Caco-2 (cell line): ENCODE measurements around the gene WDR91. TPM values are rescaled to one million over a fixed set of nuclear protein-coding genes. Genes with fewer than 3 reads are reported as not detected.

Source experiments
- BruUV-seq: library from RNA; stranded (reverse); fragments of 400-500 nt; replicated peaks from 2 replicates; lab custom pipeline; 2021; lab: Mats Ljungman, UMichigan
- CTCF ChIA-PET: fragments of 300-600 bp; sonication (Branson Sonifier 250); formaldehyde crosslinking; loops from one replicate; lab custom pipeline; 2022; ENCODE audit warnings: antibody characterized with exemption; lab: Charles Lee
- POLR2A ChIA-PET: fragments of 300-600 bp; sonication (Branson Sonifier 250); formaldehyde crosslinking; loops from one replicate; lab custom pipeline; 2022; ENCODE audit warnings: antibody characterized with exemption; lab: Charles Lee
- DNase-seq, 2 experiments: peaks; one replicate each; pipeline versions ENCODE4 v3.0.0 to v3.0.0-alpha.2; 2020 to 2022
- H3K27me3 ChIP-seq: replicated peaks from 2 replicates; pipeline ENCODE4 v1.6.0; 2011; ENCODE audit warnings: low read length; ENCODE audit not compliant: control insufficient read depth, insufficient read depth
- H3K36me3 ChIP-seq: 2 replicates; pipeline ENCODE4 v1.5.1; 2011; ENCODE audit warnings: low read length; ENCODE audit not compliant: control insufficient read depth, insufficient read depth
- H3K4me1 ChIP-seq: fragments of 250-450 bp; sonication (Bioruptor Pico); 2 replicates; pipeline ENCODE4 v1.5.1; 2020; ENCODE audit warnings: mild to moderate bottlenecking
- H3K4me3 ChIP-seq: 2 replicates; pipeline ENCODE4 v1.5.1; 2011; ENCODE audit warnings: low read depth, mild to moderate bottlenecking, control low read depth, low read length
- H3K9me3 ChIP-seq: fragments of 250-450 bp; sonication (Bioruptor Pico); 2 replicates; pipeline ENCODE4 v1.5.1; 2020; ENCODE audit warnings: mild to moderate bottlenecking, moderate library complexity
- H3K27ac Mint-ChIP-seq: one replicate; pipeline ENCODE4 v1.8.0; 2022; ENCODE audit warnings: mixed read lengths; ENCODE audit not compliant: unreplicated experiment
- H3K27me3 Mint-ChIP-seq: one replicate; pipeline ENCODE4 v1.8.0; 2022; ENCODE audit warnings: mixed read lengths; ENCODE audit not compliant: insufficient read depth, unreplicated experiment
- H3K36me3 Mint-ChIP-seq: one replicate; pipeline ENCODE4 v1.8.0; 2022; ENCODE audit warnings: mild to moderate bottlenecking, mixed read lengths; ENCODE audit not compliant: insufficient read depth, unreplicated experiment
- H3K4me1 Mint-ChIP-seq: one replicate; pipeline ENCODE4 v1.8.0; 2022; ENCODE audit warnings: low read depth, mixed read lengths; ENCODE audit not compliant: unreplicated experiment
- H3K4me3 Mint-ChIP-seq: one replicate; pipeline ENCODE4 v1.8.0; 2022; ENCODE audit warnings: mild to moderate bottlenecking, moderate library complexity, mixed read lengths; ENCODE audit not compliant: unreplicated experiment
- H3K9me3 Mint-ChIP-seq: one replicate; pipeline ENCODE4 v1.8.0; 2022; ENCODE audit warnings: mixed read lengths; ENCODE audit not compliant: unreplicated experiment
- CTCF ChIP-seq, 2 experiments: fragments of 200-600 bp in 1 of 2; IDR thresholded peaks; 1 replicate in 1 of 2; 2 replicates in 1 of 2; pipeline versions ENCODE4 v1.5.1 to v1.8.0; 2011 to 2022; ENCODE audit warnings: antibody characterized with exemption in 1 of 2, control low read depth in 1 of 2, inconsistent platforms in 1 of 2, low read depth in 1 of 2, low read length in 1 of 2, mild to moderate bottlenecking in 1 of 2, moderate library complexity in 1 of 2; ENCODE audit not compliant: insufficient read depth in 1 of 2, severe bottlenecking in 1 of 2, unreplicated experiment in 1 of 2
- intact Hi-C: fragments of 100-400 bp; cut with micrococcal nuclease; formaldehyde crosslinking; loops from one replicate; pipeline ENCODE4 v1.10.0; 2022; ENCODE audit not compliant: unreplicated experiment
- total RNA-seq: library from RNA; stranded (reverse); gene quantifications from 2 replicates; pipeline ENCODE4 v1.2.3, GENCODE V29; 2022

WDR91 gene
- total RNA-seq, 1 experiment from 2014 or later: 12.6 TPM

GRCh38 chr7:135170274-135170997 is 40.9 kb downstream of the WDR91 start, which contains the start of gene CYREN:
TSS of gene CYREN (minus strand) at chr7:135170707. CDS start at chr7:135168922, 1,785 bp downstream.
- peak; percentile 59 to 84 for TF ChIP-seq CTCF (IDR thresholded peaks at IDR 0.05; ENCODE audit: insufficient read depth in 1 of 2, low read depth in 1 of 2, low read length in 1 of 2, severe bottlenecking in 1 of 2, unreplicated experiment in 1 of 2)
- POLR2A ChIA-PET: no interaction called here
- intact Hi-C loops: loop anchor here (1.0 to 5.0 kb wide), 8 partner anchors 22 to 538 kb away; partner anchors contain the start of genes AGBL3, BPGM, TMEM140 and WDR91

GRCh38 chr7:135169964-135170273 is 41.4 kb downstream of the WDR91 start:
- ChIA-PET POLR2A (no interaction called here), CTCF (interaction anchor here (2.2 kb wide), 1 partner anchor 183 kb away, joined by 8 read pairs; the partner anchor contains the start of gene AGBL3)
- intact Hi-C loops: loop anchor here (1.0 to 5.0 kb wide), 8 partner anchors 22 to 537 kb away; partner anchors contain the start of genes AGBL3, BPGM, TMEM140 and WDR91
- Mint-ChIP-seq H3K36me3 (peaks cover 64% of the 10 kb centered on the region), H3K27me3 (no peaks in the 10 kb centered on the region), H3K9me3 (peaks cover 11% of the 10 kb centered on the region), H3K4me1 (peaks cover 24% of the 10 kb centered on the region), H3K27ac (peak overlapping the region; percentile 94), H3K4me3 (peak overlapping the region; percentile 85)
- no peak for DNase-seq
- Histone ChIP-seq H3K9me3 (no peaks in the 10 kb centered on the region), H3K4me1 (peaks cover 12% of the 10 kb centered on the region; the same call in 1 of the 2 replicates), H3K27me3 (no peaks in the 10 kb centered on the region), H3K36me3 (peaks cover 5% of the 10 kb centered on the region), H3K4me3 (peak overlapping the region; percentile 98)
- TF ChIP-seq CTCF (IDR thresholded peaks at IDR 0.05; ENCODE audit: insufficient read depth in 1 of 2, low read depth in 1 of 2, low read length in 1 of 2, severe bottlenecking in 1 of 2, unreplicated experiment in 1 of 2): no peak
- no TSS peak for BruUV-seq

More at GRCh38 chr7:135170274-135170997, 40.9 kb downstream of the WDR91 start, which contains the start of gene CYREN:
- Mint-ChIP-seq H3K4me1 (peaks cover 24% of the 10 kb centered on the region), H3K9me3 (peaks cover 11% of the 10 kb centered on the region), H3K4me3 (peak within 1 kb of the TSS; percentile 85), H3K36me3 (peaks cover 59% of the 10 kb centered on the region), H3K27ac (peak within 1 kb of the TSS; percentile 94), H3K27me3 (no peaks in the 10 kb centered on the region)
- CTCF ChIA-PET: interaction anchor here (0.5 to 2.2 kb wide), 4 partner anchors 70 to 446 kb away, joined by 3 to 8 read pairs (median 3); partner anchors contain the start of gene AGBL3
- Histone ChIP-seq H3K4me3 (peak within 1 kb of the TSS; percentile 98), H3K36me3 (peaks cover 5% of the 10 kb centered on the region), H3K4me1 (peaks cover 12% of the 10 kb centered on the region; the same call in 1 of the 2 replicates), H3K9me3 (no peaks in the 10 kb centered on the region), H3K27me3 (no peaks in the 10 kb centered on the region)
- no TSS peak for BruUV-seq
- peak; percentile 95 to 97 for DNase-seq

- Histone ChIP-seq H3K36me3 (peaks cover 5% of the 10 kb centered on the region), H3K4me3 (peak overlapping the region; percentile 98), H3K9me3 (no peaks in the 10 kb centered on the region), H3K27me3 (no peaks in the 10 kb centered on the region), H3K4me1 (peaks cover 12% of the 10 kb centered on the region; the same call in 1 of the 2 replicates)
- peak; percentile 60 to 67 for DNase-seq
- TSS peak; percentile 62 for BruUV-seq
- H3K9me3 Mint-ChIP-seq: peaks cover 11% of the 10 kb centered on the region
- TF ChIP-seq CTCF (IDR thresholded peaks at IDR 0.05; ENCODE audit: insufficient read depth in 1 of 2, low read depth in 1 of 2, low read length in 1 of 2, severe bottlenecking in 1 of 2, unreplicated experiment in 1 of 2): peak; percentile 40 to 46
- H3K4me3 Mint-ChIP-seq: peak overlapping the region; percentile 85
- intact Hi-C loops: no loop called here
- peak overlapping the region; percentile 94 for H3K27ac Mint-ChIP-seq
- peaks cover 24% of the 10 kb centered on the region for H3K4me1 Mint-ChIP-seq
- H3K36me3 Mint-ChIP-seq: peaks cover 69% of the 10 kb centered on the region
- ChIA-PET CTCF (interaction anchor here (0.6 to 2.2 kb wide), 2 partner anchors 183 to 220 kb away, joined by 3 to 8 read pairs; partner anchors contain the start of gene AGBL3), POLR2A (no interaction called here)
- no peaks in the 10 kb centered on the region for H3K27me3 Mint-ChIP-seq
Observed at GRCh38 chr7:135169141-135169963, 42.0 kb downstream of the WDR91 start.
